K562 (cell line): ENCODE data around the gene CCDC85B. TPM values are rescaled to one million over a fixed set of nuclear protein-coding genes. Genes with fewer than 3 reads are reported as not detected.
A peak's percentile ranks its signal among the peaks of the same experiment; 100 is the strongest.

Experiments used
- ATF3 ChIP-seq, 2 experiments: fragments of 450-650 bp in 1 of 2; sonication (generic) in 1 of 2; formaldehyde crosslinking in 1 of 2; IDR thresholded peaks in 1 of 2; conservative IDR thresholded peaks in 1 of 2; 2 replicates each; pipeline versions ENCODE4 v1.6.1 to v1.8.1; 2016 to 2023; ENCODE audit warnings: mild to moderate bottlenecking in 2 of 2, moderate library complexity in 2 of 2, inconsistent platforms in 1 of 2, missing genetic modification reagents in 1 of 2
- BRF1 ChIP-seq: IDR thresholded peaks from 3 replicates; pipeline ENCODE4 v1.6.1; 2011; ENCODE audit warnings: borderline replicate concordance, mild to moderate bottlenecking; ENCODE audit not compliant: insufficient read length; ENCODE audit errors: extremely low read depth
- CEBPG ChIP-seq, 3 experiments: fragments of 200-800 bp in 1 of 3; sonication (Bioruptor generic) in 1 of 3; sonication (generic) in 1 of 3; formaldehyde crosslinking in 1 of 3; IDR thresholded peaks in 2 of 3; conservative IDR thresholded peaks in 1 of 3; 2 replicates each; pipeline versions ENCODE4 v1.6.1 to v1.8.0; 2016 to 2022; ENCODE audit warnings: missing compliant biosample characterization in 2 of 3, missing genetic modification characterization in 2 of 3, mild to moderate bottlenecking in 1 of 3, missing genetic modification reagents in 1 of 3
- DIDO1 ChIP-seq: fragments of 450-650 bp; IDR thresholded peaks from 2 replicates; pipeline ENCODE4 v1.6.1; 2016; ENCODE audit warnings: low read depth, missing biosample characterization, missing genetic modification characterization
- EWSR1 ChIP-seq: fragments of 450-650 bp; IDR thresholded peaks from 2 replicates; pipeline ENCODE4 v1.6.1; 2018; ENCODE audit warnings: borderline replicate concordance, mild to moderate bottlenecking, low read depth, moderate library complexity; ENCODE audit not compliant: partially characterized antibody
- KDM2B ChIP-seq: fragments of 250-450 bp; sonication (Bioruptor Pico); IDR thresholded peaks from 2 replicates; pipeline ENCODE4 v1.8.0; 2021; ENCODE audit warnings: mild to moderate bottlenecking, moderate library complexity
- NFE2L1 ChIP-seq: fragments of 450-650 bp; IDR thresholded peaks from 2 replicates; pipeline ENCODE4 v1.6.1; 2016; ENCODE audit warnings: missing genetic modification characterization, low read depth, mild to moderate bottlenecking, missing compliant biosample characterization, moderate library complexity, borderline replicate concordance
- NFIX ChIP-seq: fragments of 250-450 bp; sonication (Bioruptor Pico); IDR thresholded peaks from 2 replicates; pipeline ENCODE4 v1.4.0; 2020; ENCODE audit warnings: low read depth, mild to moderate bottlenecking, moderate library complexity
- PBX2 ChIP-seq, 2 experiments: IDR thresholded peaks in 1 of 2; conservative IDR thresholded peaks in 1 of 2; 2 replicates each; pipeline ENCODE4 v1.6.1; 2016; ENCODE audit warnings: low read depth in 2 of 2, mild to moderate bottlenecking in 1 of 2, missing compliant biosample characterization in 1 of 2, missing genetic modification characterization in 1 of 2, moderate library complexity in 1 of 2
- POLR3A ChIP-seq: IDR thresholded peaks from 2 replicates; pipeline ENCODE4 v1.6.1; 2011; ENCODE audit warnings: borderline replicate concordance, mild to moderate bottlenecking, moderate library complexity; ENCODE audit not compliant: insufficient read length, insufficient read depth; ENCODE audit errors: extremely low read depth
- POU5F1 ChIP-seq: fragments of 150-350 bp; IDR thresholded peaks from 2 replicates; pipeline ENCODE4 v1.6.1; 2014; ENCODE audit warnings: borderline replicate concordance, low read length, low read depth, mild to moderate bottlenecking; ENCODE audit not compliant: partially characterized antibody
- SMARCC2 ChIP-seq: fragments of 450-650 bp; IDR thresholded peaks from 2 replicates; pipeline ENCODE4 v1.6.1; 2017; ENCODE audit warnings: antibody characterized with exemption, moderate library complexity, mild to moderate bottlenecking, low read depth
- SREBF1 ChIP-seq: fragments of 150-350 bp; IDR thresholded peaks from 2 replicates; pipeline ENCODE4 v1.6.1; 2014; ENCODE audit warnings: antibody characterized with exemption, low read depth, low read length, borderline replicate concordance
- STAG1 ChIP-seq: sonication (generic); formaldehyde crosslinking; IDR thresholded peaks from 2 replicates; pipeline ENCODE4 v1.5.0; 2020; ENCODE audit warnings: missing genetic modification reagents, borderline replicate concordance
- ZNF311 ChIP-seq: fragments of 250-450 bp; sonication (Bioruptor Pico); IDR thresholded peaks from 2 replicates; pipeline ENCODE4 v1.4.0; 2020; ENCODE audit warnings: mild to moderate bottlenecking, moderate library complexity
- ZNF324 ChIP-seq: fragments of 250-450 bp; sonication (Bioruptor Pico); IDR thresholded peaks from 2 replicates; pipeline ENCODE4 v1.4.0; 2020; ENCODE audit warnings: mild to moderate bottlenecking
- ZNF57 ChIP-seq: fragments of 450-650 bp; formaldehyde crosslinking; IDR thresholded peaks from 2 replicates; pipeline ENCODE4 v1.4.0; 2020; ENCODE audit warnings: mild to moderate bottlenecking, moderate library complexity
- ZNF639 ChIP-seq, 2 experiments: fragments of 200-800 bp in 1 of 2; sonication (Bioruptor generic) in 1 of 2; sonication (generic) in 1 of 2; formaldehyde crosslinking in 1 of 2; IDR thresholded peaks in 1 of 2; conservative IDR thresholded peaks in 1 of 2; 2 replicates each; pipeline versions ENCODE4 v1.5.0 to v1.6.1; 2016 to 2020; ENCODE audit warnings: missing compliant biosample characterization in 1 of 2, missing genetic modification characterization in 1 of 2, missing genetic modification reagents in 1 of 2
- ZNF717 ChIP-seq: fragments of 250-450 bp; sonication (Bioruptor Pico); IDR thresholded peaks from 2 replicates; pipeline ENCODE4 v1.5.0; 2021
- polyA plus RNA-seq, 8 experiments: library from polyadenylated mRNA; depleted of rRNA in 4 of 8; stranded (reverse) in 5 of 8; unstranded in 3 of 8; fragments of >200 nt; fragmentation: Nextera tagmentation in 2 of 8; fragmentation: Illumina TruSeq in 1 of 8; extraction: Ambion mirVana in 2 of 8; extraction: Trizol in 1 of 8; gene quantifications; 2 replicates each; pipeline versions ENCODE4 v1.2.1 to v1.2.3, GENCODE V29; 2011 to 2014; ENCODE audit warnings: inconsistent platforms in 1 of 8, missing spikeins in 1 of 8
- total RNA-seq, 7 experiments: library from RNA; depleted of rRNA in 6 of 7; stranded (reverse); fragments of >200 nt in 6 of 7; fragmentation: Illumina TruSeq in 2 of 7; extraction: Trizol in 2 of 7; gene quantifications; 2 replicates each; pipeline versions ENCODE4 v1.2.1 to v1.2.3, GENCODE V29; 2011 to 2021; ENCODE audit warnings: low replicate concordance in 1 of 7

The CCDC85B gene
- total and polyA plus RNA-seq, 9 of the 15 experiments (the other 6 are each of a cell fraction or from before 2014, with no cell fraction given), result 0.14 to 138 (median 6.2) TPM

GRCh38 chr11:65860278-65861164 lies 30.0 kb upstream of the CCDC85B start, which contains the start of gene MUS81 (continued):
- TF ChIP-seq PBX2 (CRISPR knock-in tag; IDR thresholded peaks at IDR 0.05; ENCODE audit: low read depth) (no peak), PBX2 (tag; conservative IDR thresholded peaks at IDR 0.05; ENCODE audit: low read depth) (peak; percentile 80), SREBF1 (peak; percentile 80; the same call in 1 of the 2 replicates), ZNF717 (CRISPR knock-in tag) (no peak), ZNF57 (CRISPR knock-in tag) (no peak), ATF3 (IDR thresholded peaks at IDR 0.05) (no peak), ATF3 (CRISPR knock-in tag; conservative IDR thresholded peaks at IDR 0.05) (0 out of 2 replicates have a peak, but pooled peaks have one; percentile 77), KDM2B (CRISPR knock-in tag) (no peak), SMARCC2 (no peak), BRF1 (no peak), NFIX (peak; percentile 52; the same call in 1 of the 2 replicates), ZNF311 (CRISPR knock-in tag) (no peak), ZNF639 (CRISPR knock-in tag; conservative IDR thresholded peaks at IDR 0.05 in 1 of 2, IDR thresholded peaks at IDR 0.05 in 1 of 2) (peak in 1 of 2 experiments; percentile 92; a peak in 3 of 4 replicates), POU5F1 (no peak), EWSR1 (no peak), STAG1 (CRISPR knock-in tag) (no peak), DIDO1 (tag) (no peak; the same call in 1 of the 2 replicates), CEBPG (CRISPR knock-in tag; IDR thresholded peaks at IDR 0.05) (no peak), CEBPG (tag; conservative IDR thresholded peaks at IDR 0.05 in 1 of 2, IDR thresholded peaks at IDR 0.05 in 1 of 2) (no peak), ZNF324 (CRISPR knock-in tag) (no peak), NFE2L1 (no peak), POLR3A (no peak)
